CD4-positive, alpha-beta T cell treated with Interleukin-4 for 1 hour (primary cell): Measurements from ENCODE around the gene AACS.
"Not testable (repeated sequence)": the region's sequence is repeated elsewhere in the genome, so short reads cannot be mapped to it uniquely, and the experiment has no call there.

ENCODE experiments used
- DNase-seq, 2 donors: peaks; one replicate each; pipeline ENCODE4 v3.0.0-alpha.2; 2020 to 2022

Gene AACS

DNA sequence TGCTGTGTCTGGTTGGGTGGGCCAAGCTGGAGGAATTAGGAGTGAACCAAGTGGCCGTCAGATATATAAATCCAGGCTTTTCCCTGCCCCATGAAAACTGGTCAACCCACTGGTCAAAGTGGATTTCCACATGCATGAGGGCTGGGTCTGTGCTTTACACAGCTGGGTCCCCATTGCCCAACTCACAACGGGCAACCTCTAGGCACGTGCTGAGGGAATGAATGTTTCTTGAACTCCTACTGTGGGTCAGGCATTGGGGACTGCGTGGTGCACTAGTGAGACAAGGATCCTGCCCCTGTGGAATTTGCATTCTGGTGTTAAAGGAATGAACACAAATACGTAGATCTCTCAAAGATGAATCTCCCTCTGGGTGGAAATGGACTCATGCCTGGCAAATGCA is 7.5 kb upstream of the AACS start:
- no peak for DNase-seq

DNA sequence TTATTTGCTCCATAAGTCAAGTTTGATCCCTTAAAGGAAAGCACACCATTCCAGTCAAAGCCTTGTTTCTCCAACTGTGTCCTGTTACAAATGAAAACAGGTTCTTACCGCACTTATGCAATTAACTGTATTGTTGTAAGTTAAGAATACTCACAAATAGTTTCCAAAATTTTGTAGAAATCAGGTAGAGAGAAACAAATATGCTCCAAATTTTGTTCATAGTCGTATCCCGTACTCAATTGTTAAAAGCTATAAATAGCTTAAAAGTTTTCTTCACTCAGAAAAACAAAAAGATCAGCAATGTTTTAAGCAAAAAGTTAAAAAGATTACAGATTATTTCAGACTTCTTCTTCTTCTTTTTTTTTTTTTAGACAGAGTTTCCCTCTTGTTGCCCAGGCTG is 4.0 kb upstream of the AACS start:
- no peak for DNase-seq

DNA sequence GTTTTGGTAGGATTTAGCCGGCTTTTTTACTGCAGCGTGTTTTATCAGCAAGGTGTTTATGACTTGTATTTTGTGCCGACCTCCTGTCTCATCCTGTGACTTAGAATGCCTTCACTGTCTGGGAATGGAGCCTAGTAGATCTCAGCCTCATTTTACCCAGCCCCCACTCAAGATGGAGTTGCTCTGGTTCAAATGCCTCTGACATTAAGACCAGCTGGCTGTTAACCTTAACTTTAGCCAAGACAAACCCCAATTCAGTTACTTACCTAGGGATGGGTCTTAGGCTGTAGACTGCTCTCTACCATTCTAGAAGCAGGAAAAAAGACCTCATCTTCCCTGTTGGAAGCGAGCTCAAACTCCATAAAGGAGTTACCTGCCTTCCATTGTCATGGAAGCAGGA is 1.7 kb upstream of the AACS start:
- DNase-seq, result not testable (repeated sequence)

DNA sequence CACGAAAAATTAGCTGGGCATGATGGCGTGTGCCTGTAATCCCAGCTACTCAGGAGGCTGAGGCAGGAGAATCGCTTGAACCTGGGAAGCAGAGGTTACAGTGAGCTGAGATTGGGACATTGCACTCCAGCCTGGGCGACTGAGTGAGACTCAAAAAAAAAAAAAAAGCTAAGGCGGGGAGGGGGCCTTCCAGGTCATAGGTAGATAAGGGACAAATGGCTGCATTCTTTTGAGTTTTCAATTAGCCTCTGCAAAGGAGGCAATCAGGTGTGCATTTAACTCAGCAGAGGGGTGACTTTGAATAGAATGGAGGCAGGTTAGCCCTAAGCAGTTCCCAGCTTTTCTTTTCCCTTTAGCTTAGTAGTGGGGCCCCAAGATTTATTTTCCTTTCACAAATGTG is 743 bp upstream of the AACS start:
- DNase-seq, result no peak

GRCh38 chr12:125065919-125066570 is 810 bp downstream of the AACS start:
- DNase-seq, result no peak

DNA sequence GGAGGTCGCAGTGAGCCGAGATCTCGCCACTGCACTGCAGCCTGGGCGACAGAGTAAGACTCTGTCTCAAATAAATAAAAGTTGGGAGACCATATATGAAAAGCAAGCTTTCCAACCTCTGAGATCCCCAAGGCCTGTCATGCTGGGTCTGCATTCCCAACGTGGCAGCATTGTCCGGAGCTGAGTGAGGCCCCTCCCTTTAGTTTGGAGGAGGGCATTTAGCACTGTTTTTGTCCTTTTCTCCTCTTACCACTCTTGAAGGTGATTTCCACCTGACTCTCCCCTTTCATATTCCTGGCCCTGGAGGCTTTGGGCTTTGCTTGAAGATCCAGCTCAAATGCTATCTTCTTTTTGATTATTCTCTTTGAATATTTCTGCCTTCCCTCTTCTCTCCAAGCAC is 3.2 kb downstream of the AACS start:
- no peak for DNase-seq

- DNase-seq, result no peak
These were observed 4.4 kb downstream of the AACS start for GRCh38 chr12:125069616-125070015.

DNA sequence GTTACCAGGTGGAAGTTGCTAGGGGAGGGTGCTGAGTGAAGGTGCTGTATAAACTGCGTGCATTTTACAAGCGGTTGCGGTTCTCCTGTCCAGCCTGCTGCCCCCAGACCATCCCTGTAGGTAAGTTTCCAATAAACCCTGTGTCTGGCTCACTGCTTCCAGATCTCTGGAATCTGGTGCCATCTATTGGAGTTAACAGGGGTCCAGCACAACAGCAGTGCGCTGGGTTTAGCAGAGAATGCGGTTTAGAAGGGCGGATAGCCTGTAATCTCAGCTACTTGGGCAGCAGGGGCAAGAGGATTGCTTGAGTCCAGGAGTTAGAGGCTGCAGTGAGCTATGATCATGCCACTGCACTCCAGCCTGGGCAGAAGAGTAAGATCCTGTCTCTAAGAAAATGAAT is 4.9 kb downstream of the AACS start:
- DNase-seq, result no peak

DNA sequence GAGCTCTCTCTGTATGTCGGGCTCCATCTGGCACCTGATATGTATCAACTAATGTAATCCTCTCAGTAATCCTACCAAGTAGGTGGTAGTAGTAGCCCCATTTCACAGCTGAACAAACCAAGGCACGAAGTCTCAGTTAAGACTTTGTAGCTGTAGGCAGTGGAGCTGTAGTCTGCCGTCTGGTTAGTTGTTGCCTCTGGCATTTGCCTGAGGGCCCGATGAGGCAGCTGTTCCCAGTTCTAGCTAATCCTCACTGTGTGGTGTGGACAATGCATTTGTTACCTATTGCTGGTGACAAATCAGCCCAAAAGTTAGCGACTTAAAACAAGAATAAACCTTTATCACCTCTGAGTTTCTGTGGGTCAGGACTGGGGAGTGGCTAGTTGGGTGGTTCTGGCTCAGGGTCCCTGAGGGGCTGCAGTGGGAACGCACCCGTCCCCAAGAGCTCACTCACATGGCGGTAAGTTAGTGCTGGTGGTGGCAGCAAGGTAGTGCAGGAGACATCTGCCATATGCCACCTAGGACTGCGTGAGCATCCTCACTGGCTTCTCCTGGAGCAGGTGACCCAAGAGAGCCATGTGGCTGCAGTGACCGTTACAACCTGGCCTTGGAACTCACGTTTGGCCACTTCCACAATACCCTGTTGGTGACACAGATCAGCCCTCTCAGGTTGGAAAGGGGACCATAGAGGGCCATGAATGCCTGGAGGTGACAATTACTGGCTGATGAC is 5.6 kb downstream of the AACS start:
- no peak for DNase-seq

GRCh38 chr12:125071456-125071855 is 6.2 kb downstream of the AACS start:
- DNase-seq, result no peak

GRCh38 chr12:125072496-125072895 is 7.3 kb downstream of the AACS start:
- DNase-seq, result no peak

DNA sequence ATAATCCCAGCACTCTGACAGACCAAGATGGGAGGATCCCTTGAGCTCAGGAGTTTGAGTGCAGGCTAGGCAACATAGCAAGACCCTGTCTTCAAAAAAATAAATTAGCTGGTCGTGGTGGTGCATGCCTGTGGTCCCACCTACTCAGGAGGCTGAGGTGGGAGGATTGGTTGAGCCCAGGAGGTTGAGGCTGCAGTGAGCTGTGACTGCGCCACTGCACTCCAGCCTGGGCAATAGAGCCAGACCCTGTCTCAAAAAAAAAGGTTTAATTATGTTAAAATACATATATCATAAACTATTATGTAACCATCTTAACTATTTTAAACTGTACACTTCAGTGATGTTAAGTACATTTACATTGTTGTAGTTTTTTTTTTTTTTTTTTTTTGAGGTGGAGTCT is 9.1 kb downstream of the AACS start:
- DNase-seq, result not testable (repeated sequence)

DNA sequence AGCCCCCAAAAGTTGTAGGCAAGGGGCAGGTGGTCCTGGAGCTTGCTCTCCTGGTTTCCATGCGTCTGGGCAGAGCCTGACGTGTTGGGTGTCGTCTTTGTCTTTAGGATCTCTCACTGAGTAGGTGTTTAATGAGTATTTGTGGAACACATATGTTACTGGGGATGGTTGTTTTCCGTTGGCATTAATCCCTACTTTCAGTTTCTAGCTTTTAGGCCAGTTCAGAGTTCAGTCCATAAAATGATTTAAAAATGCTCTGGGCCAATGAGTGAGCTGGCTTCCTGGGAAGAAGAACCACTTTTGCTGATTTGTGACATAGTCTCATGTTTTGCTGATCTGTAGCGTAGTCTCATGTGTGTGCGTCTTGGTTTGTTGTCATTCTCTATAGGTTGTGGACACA is 10.9 kb downstream of the AACS start:
- DNase-seq, result no peak

- no peak for DNase-seq
These were observed 13.8 kb downstream of the AACS start for GRCh38 chr12:125079084-125079483.

GRCh38 chr12:125079648-125080645 is 14.7 kb downstream of the AACS start:
- no peak for DNase-seq

DNA sequence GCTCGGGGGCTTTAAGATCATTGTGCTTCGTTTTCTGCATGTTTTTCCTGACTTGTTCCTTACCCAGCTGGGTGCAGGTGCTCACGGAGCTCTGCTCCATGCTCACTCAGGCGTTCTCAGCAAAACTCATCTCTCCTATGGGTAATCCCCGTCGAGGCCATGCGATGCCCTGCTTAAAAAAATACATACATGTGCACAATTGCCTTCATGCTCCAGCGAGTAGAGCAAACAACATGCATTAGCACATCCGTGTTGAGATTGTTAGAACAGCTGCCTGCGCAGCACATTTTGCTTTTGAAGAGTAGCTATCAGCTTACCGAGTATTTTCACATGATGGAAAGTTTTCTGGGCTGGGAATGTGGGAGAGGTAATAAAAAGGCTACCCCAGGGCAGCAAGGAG is 16.2 kb downstream of the AACS start:
- no peak for DNase-seq

- DNase-seq, result no peak
These were observed 17.8 kb downstream of the AACS start for GRCh38 chr12:125083072-125083471.

DNA sequence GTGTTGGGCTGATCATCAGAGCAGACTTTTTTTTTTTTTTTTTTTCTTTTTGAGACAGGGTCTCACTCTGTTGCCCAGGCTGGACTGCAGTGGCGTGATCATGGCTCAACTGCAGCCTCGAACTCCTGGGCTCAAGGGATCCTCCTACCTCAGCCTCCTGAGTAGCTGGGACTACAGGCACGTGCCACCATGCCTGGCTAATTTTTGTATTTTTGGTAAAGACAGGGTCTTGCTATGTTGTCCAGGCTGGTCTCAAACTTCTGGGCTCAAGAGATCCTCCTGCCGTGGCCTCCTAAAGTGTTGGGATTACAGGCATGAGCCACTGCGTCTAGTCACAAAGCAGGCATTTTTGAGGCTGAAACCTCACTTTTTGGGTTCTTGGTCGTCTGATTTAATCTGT is 23.0 kb downstream of the AACS start:
- not testable (repeated sequence) for DNase-seq

DNA sequence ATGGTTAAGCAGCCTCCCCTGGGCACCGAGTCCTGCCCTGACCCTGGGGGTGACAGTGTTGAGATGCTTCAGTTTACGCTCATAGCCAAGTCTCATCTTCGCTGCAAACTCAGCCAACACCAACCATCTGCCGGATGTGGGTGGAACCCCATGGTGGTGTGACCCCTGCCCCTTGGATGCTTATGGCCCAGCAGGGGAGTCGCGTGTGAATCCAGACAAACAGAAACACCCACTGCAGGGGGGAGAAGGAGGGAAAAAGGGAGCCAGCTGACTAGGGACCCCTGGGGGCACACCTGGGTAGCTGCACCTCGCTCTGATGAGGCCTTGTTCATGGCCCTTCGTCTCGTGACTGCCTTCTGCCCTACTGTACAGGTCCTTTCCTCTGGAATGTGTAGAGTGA is 23.8 kb downstream of the AACS start:
- DNase-seq, result no peak

DNA sequence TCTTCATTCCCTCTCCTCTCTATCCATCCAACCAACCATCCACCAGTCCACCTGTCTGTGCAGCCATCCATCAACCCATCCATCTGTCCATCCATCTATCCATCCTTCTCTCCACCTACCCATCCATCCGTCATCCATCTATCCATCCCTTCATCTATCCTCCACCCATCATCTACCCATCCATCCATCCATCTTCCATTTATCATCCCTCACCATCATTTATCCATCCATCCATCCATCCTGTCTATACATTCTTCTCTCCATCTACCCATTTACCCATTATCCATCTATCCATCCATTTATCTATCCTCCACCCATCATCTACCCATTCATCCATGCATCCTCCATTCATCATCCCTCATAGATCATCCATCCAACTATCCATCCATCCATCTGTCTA is 24.4 kb downstream of the AACS start:
- no peak for DNase-seq

GRCh38 chr12:125090437-125090836 is 25.2 kb downstream of the AACS start:
- no peak for DNase-seq

GRCh38 chr12:125091401-125091800 is 26.2 kb downstream of the AACS start:
- DNase-seq, result no peak

DNA sequence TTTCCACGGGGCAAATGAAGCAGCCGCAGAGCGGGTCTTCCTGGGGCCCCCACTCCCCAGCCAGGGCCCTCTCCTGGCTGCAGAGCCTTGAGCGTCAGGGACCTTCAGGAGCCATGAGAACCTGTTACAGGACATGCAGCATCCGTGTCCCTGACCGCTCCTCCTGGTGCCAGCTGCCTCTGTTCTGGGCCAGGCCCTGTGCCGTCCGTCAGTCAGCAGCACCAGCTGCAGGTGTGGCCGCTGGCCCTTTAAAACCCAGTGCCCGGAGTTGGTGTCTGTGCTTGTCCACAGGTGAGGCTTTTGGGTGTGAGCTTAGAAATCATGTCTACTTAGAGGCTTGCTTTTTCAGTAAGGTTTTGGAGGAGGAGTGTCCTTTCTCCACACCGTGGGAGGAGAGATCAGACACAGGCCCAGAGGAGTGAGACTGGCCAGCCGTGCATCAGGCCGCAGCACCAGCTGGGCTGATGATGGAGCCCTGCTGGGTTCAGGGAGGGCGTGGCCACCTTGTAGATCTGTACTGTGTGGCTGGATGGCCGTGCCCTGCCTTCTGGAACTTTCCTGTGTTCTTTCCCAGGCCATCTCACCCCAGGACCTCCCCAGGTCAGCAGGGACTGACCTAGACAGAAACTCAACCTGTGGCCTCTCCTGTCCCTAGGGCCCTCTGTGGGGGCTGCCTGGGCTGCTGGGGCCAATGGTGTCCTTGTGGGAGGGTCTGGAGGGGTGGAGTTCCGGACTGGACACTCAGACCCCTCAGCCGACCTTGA is 27.1 kb downstream of the AACS start:
- DNase-seq, result no peak
